Stimulated activated CD4-positive, alpha-beta T cell treated with anti-CD3 and anti-CD28 coated beads, Interleukin-4, amount 100 ng/mL, for 48 hours (primary cell): Measurements from ENCODE around the gene SLC17A6.

ENCODE experiments used
- DNase-seq, 2 donors: peaks; one replicate each; pipeline ENCODE4 v3.0.0-alpha.2; 2020; ENCODE audit warnings: low read depth in 2 of 2

SLC17A6 gene

GRCh38 chr11:22389526-22390282 is 51.5 kb downstream of the SLC17A6 start:
- DNase-seq = no peak

- DNase-seq = no peak
Measured at GRCh38 chr11:22390283-22390655, 52.1 kb downstream of the SLC17A6 start.

GRCh38 chr11:22392561-22392960 is 54.4 kb downstream of the SLC17A6 start:
- DNase-seq = no peak

GRCh38 chr11:22405377-22405776 is 67.2 kb downstream of the SLC17A6 start:
- DNase-seq = no peak

- DNase-seq = no peak
Measured at GRCh38 chr11:22407267-22407666, 69.1 kb downstream of the SLC17A6 start.

GRCh38 chr11:22407921-22408320 is 69.7 kb downstream of the SLC17A6 start:
- no peak for DNase-seq

GRCh38 chr11:22415476-22415875 is 77.3 kb downstream of the SLC17A6 start:
- DNase-seq = no peak

GRCh38 chr11:22416462-22416861 is 78.3 kb downstream of the SLC17A6 start:
- DNase-seq = no peak

GRCh38 chr11:22426915-22427314 is 88.7 kb downstream of the SLC17A6 start:
- no peak for DNase-seq
